ENCODE measurements around the gene PITPNM3.

The PITPNM3 gene

DNA sequence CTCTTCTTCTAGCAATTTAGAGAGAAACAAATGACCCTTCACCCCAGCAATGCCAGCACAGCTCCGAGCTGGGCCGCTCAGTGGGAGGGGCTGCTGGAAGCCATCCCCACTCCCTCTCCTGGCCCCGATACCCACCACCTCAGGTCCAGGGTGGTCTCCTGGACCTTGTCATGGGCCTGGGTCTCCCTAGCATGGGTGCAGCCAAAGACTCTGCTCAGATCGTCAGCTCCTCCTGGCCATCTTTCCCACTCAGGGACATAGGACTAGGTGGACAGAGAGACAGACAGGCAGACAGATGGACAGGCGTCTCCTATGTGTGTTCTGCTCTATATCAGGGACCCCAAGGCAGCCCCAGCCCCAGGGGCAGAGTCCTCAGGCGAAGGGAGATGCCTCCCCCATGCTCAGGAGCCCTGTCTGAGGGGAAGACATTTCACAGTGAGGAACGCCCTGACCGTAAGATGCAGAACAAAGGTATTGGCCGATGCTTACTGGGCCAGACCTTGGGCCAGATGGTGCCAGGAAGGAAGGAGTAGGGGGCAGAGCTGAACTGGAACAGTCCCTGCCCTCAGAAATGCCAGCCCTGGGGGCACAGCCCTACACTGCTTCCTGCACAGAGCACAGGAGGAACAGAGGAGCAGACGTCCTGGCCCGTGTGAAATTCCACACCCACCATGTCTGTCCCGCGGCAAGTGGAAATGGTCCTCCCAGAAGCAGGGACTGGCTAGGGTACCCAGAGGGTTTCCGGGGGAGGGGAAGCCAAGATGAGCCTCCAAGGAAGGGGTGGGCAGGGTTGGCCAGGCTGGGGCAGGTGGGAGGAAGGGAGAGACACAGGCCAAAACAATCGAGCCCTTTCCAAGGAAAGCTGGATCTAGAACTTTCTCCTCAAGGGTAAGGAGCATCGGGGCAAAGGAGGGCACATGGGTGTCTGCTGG, 13.0 kb downstream of the PITPNM3 start:
- Mint-ChIP-seq H3K9me3 (peaks cover 12% of the 10 kb centered on the region), H3K4me1 (peaks cover 21% of the 10 kb centered on the region), H3K27me3 (ENCODE audit: low read depth, poor library complexity) (peaks cover 43% of the 10 kb centered on the region), H3K36me3 (ENCODE audit: low read depth) (no peaks in the 10 kb centered on the region), H3K27ac (no peak overlapping the region), H3K4me3 (no peak overlapping the region)
- TF ChIP-seq, protein P1, sequence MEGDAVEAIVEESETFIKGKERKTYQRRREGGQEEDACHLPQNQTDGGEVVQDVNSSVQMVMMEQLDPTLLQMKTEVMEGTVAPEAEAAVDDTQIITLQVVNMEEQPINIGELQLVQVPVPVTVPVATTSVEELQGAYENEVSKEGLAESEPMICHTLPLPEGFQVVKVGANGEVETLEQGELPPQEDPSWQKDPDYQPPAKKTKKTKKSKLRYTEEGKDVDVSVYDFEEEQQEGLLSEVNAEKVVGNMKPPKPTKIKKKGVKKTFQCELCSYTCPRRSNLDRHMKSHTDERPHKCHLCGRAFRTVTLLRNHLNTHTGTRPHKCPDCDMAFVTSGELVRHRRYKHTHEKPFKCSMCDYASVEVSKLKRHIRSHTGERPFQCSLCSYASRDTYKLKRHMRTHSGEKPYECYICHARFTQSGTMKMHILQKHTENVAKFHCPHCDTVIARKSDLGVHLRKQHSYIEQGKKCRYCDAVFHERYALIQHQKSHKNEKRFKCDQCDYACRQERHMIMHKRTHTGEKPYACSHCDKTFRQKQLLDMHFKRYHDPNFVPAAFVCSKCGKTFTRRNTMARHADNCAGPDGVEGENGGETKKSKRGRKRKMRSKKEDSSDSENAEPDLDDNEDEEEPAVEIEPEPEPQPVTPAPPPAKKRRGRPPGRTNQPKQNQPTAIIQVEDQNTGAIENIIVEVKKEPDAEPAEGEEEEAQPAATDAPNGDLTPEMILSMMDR (IDR thresholded peaks at IDR 0.05): no peak
- DNase-seq: no peak

DNA sequence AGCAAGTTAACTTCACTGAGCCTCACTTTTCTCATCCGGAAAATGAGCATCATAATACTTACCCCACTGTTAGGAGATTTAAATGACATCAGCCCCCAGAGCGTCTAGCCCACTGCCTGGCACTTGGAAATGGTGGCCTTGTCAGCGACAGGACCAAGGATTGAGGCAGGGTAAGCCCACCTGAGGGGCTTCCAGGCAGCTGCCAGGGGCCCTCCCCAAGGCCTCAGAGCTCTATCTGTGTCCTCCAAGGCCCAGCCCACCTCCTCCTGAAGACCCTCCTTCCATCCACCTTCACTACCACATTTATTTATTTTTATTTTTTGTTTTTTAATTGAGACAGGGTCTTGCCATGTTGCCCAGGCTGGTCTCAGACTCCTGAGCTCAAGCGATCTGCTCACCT, 13.8 kb downstream of the PITPNM3 start:
- no peak for DNase-seq
- H3K27me3 Mint-ChIP-seq (ENCODE audit: low read depth, poor library complexity): peaks cover 37% of the 10 kb centered on the region
- H3K27ac Mint-ChIP-seq: peak overlapping the region; percentile 12
- H3K36me3 Mint-ChIP-seq (ENCODE audit: low read depth): no peaks in the 10 kb centered on the region
- TF ChIP-seq, protein P1 (IDR thresholded peaks at IDR 0.05): no peak
- peaks cover 21% of the 10 kb centered on the region for H3K4me1 Mint-ChIP-seq
- H3K9me3 Mint-ChIP-seq: peaks cover 15% of the 10 kb centered on the region
- H3K4me3 Mint-ChIP-seq: no peak overlapping the region

DNA sequence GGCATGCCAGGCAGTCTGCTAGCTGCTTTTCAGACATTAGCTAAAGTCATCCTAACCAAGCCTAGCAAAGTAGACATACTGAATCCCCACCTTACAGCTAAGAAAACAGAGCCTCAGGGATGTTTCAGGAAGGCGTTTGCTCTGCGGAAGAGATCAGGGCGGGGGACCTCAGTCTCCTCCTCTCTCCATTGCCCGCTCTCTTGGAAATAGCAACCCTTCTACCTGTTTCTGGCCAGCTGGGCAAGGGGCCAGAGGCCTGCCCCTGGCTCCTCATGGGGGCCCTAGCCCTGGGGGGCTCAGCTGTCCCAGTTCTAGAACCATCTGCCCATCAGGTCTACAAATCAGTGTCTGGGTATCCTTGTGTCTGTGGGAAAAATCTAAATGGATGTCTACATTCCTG, 14.5 kb downstream of the PITPNM3 start:
- Mint-ChIP-seq H3K36me3 (ENCODE audit: low read depth) (no peaks in the 10 kb centered on the region), H3K27me3 (ENCODE audit: low read depth, poor library complexity) (peaks cover 30% of the 10 kb centered on the region), H3K4me3 (no peak overlapping the region), H3K27ac (no peak overlapping the region), H3K9me3 (peaks cover 15% of the 10 kb centered on the region), H3K4me1 (peaks cover 21% of the 10 kb centered on the region)
- TF ChIP-seq, protein P1 (IDR thresholded peaks at IDR 0.05): no peak
- no peak for DNase-seq

DNA sequence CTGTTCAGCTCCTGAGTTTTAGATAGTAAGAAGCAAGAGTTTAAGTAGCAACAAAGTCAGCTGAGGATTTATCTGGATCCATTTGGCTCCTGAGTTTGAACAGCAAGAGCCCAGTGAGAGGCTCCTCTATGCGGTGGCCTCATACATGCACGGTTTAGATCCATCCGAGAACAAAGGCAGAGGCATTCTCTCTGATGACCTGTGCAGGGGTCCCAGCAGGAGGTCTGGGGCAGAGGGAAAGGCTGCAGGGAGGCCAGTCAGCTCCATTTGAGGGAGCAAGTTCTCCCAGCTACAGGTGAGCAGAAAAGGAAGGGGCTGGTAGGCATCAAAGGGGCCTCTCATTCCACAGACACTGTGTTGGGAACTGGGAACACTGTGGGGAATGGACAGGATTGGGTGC, 16.5 kb downstream of the PITPNM3 start:
- Mint-ChIP-seq H3K4me3 (no peak overlapping the region), H3K36me3 (ENCODE audit: low read depth) (no peaks in the 10 kb centered on the region)
- TF ChIP-seq, protein P1 (IDR thresholded peaks at IDR 0.05): no peak

DNA sequence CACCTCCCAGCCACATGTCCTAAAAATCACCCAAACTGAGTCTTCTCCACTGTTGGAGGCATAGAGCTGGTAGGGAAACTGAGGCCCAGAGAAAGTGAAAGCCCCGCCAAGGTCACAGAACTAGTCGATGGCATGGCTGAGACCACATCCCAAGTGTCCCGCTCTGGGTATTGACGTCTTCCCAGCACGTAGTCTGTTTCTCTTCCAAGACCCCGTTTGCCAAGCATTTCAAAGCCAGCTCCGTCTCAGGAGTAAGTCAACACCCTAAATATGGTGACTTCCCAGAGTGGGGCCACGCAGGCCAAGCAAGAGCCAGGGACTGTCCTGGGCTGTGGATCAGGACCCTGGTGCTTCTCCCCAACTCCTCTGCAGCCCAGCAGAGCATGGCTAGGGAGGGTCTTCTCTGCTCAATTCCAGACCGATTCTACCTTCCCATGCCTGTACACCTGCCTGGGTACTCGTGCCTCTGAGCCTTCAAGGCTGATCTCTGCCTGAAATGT, 19.7 kb downstream of the PITPNM3 start:
- H3K36me3 Mint-ChIP-seq (ENCODE audit: low read depth): no peaks in the 10 kb centered on the region
- peaks cover 21% of the 10 kb centered on the region for H3K27me3 Mint-ChIP-seq (ENCODE audit: low read depth, poor library complexity)
- H3K27ac Mint-ChIP-seq: peak overlapping the region; percentile 4
- DNase-seq: no peak
- no peak overlapping the region for H3K4me3 Mint-ChIP-seq
- TF ChIP-seq, protein P1 (IDR thresholded peaks at IDR 0.05): no peak
- H3K4me1 Mint-ChIP-seq: peaks cover 7% of the 10 kb centered on the region
- peaks cover 15% of the 10 kb centered on the region for H3K9me3 Mint-ChIP-seq

More for the DNA sequence above, 16.5 kb downstream of the PITPNM3 start:
- DNase-seq: no peak
- peaks cover 18% of the 10 kb centered on the region for H3K27me3 Mint-ChIP-seq (ENCODE audit: low read depth, poor library complexity)
- peaks cover 15% of the 10 kb centered on the region for H3K9me3 Mint-ChIP-seq
- peaks cover 13% of the 10 kb centered on the region for H3K4me1 Mint-ChIP-seq
- no peak overlapping the region for H3K27ac Mint-ChIP-seq
